CD14-positive monocyte (primary cell): Measurements from ENCODE around the gene SUCO. TPM values are rescaled to one million over a fixed set of nuclear protein-coding genes. Genes with fewer than 3 reads are reported as not detected.

Source experiments
- DNase-seq, 3 donors: peaks; one replicate each; pipeline ENCODE4 v3.0.0-alpha.2; 2011 to 2022
- H2AFZ ChIP-seq: 2 replicates; pipeline ENCODE4 v1.6.0; 2012; ENCODE audit warnings: mild to moderate bottlenecking, low read depth, low read length, inconsistent platforms; ENCODE audit not compliant: insufficient read depth, poor library complexity, severe bottlenecking
- H3K27ac ChIP-seq, 2 donors: 1 replicate in 1 of 2; 2 replicates in 1 of 2; pipeline ENCODE4 v1.5.1; 2012 to 2013; ENCODE audit warnings: low read length in 2 of 2, control low read depth in 1 of 2, inconsistent platforms in 1 of 2, low read depth in 1 of 2, mild to moderate bottlenecking in 1 of 2
- H3K27me3 ChIP-seq, 2 donors: one replicate each; pipeline versions ENCODE4 v1.6.0 to v1.6.1; 2011 to 2013; ENCODE audit warnings: low read length in 2 of 2; ENCODE audit not compliant: control insufficient read depth in 2 of 2, insufficient read depth in 2 of 2
- H3K36me3 ChIP-seq, 2 donors: replicated peaks in 1 of 2; 1 replicate in 1 of 2; 2 replicates in 1 of 2; pipeline versions ENCODE4 v1.5.1 to v1.6.1; 2012 to 2013; ENCODE audit warnings: low read length in 2 of 2, control low read depth in 1 of 2, inconsistent platforms in 1 of 2, mild to moderate bottlenecking in 1 of 2; ENCODE audit not compliant: insufficient read depth in 2 of 2, control insufficient read depth in 1 of 2
- H3K4me1 ChIP-seq, 2 donors: 1 replicate in 1 of 2; 2 replicates in 1 of 2; pipeline versions ENCODE4 v1.5.1 to v1.6.1; 2012 to 2013; ENCODE audit warnings: low read length in 2 of 2, control low read depth in 1 of 2, inconsistent platforms in 1 of 2, mild to moderate bottlenecking in 1 of 2, moderate library complexity in 1 of 2; ENCODE audit not compliant: insufficient read depth in 2 of 2, control insufficient read depth in 1 of 2
- H3K4me2 ChIP-seq: replicated peaks from 2 replicates; pipeline ENCODE3; 2012; ENCODE audit warnings: low read length, moderate library complexity, mild to moderate bottlenecking; ENCODE audit not compliant: poor library complexity, severe bottlenecking; ENCODE audit errors: extremely low read depth
- H3K4me3 ChIP-seq, 3 experiments: fragments of 200-600 bp in 1 of 3; sonication (generic) in 1 of 3; replicated peaks in 1 of 3; 1 replicate in 2 of 3; 2 replicates in 1 of 3; pipeline ENCODE4 v1.5.1; 2011 to 2013; ENCODE audit warnings: low read length in 3 of 3, mild to moderate bottlenecking in 3 of 3, control low read depth in 2 of 3, low read depth in 2 of 3, inconsistent platforms in 1 of 3, moderate library complexity in 1 of 3
- H3K79me2 ChIP-seq: 2 replicates; pipeline ENCODE4 v1.6.0; 2012; ENCODE audit warnings: mild to moderate bottlenecking, control low read depth, inconsistent platforms, low read length, moderate library complexity; ENCODE audit not compliant: insufficient read depth
- H3K9ac ChIP-seq: 2 replicates; pipeline ENCODE4 v1.6.0; 2017; ENCODE audit warnings: low read length, mild to moderate bottlenecking; ENCODE audit not compliant: insufficient read depth, poor library complexity, severe bottlenecking
- H3K9me3 ChIP-seq, 2 donors: replicated peaks in 1 of 2; 1 replicate in 1 of 2; 2 replicates in 1 of 2; pipeline versions ENCODE4 v1.5.1 to v1.6.1; 2012 to 2013; ENCODE audit warnings: low read length in 2 of 2, control low read depth in 1 of 2; ENCODE audit not compliant: control insufficient read depth in 1 of 2, insufficient read depth in 1 of 2
- H4K20me1 ChIP-seq: 2 replicates; pipeline ENCODE4 v1.6.0; 2012; ENCODE audit warnings: mild to moderate bottlenecking, low read length, control low read depth, moderate library complexity; ENCODE audit not compliant: insufficient read depth
- H3K27ac Mint-ChIP-seq, 7 donors: one replicate each; pipeline ENCODE4 v1.8.0; 2020; ENCODE audit warnings: mild to moderate bottlenecking in 7 of 7, mixed read lengths in 7 of 7, moderate library complexity in 6 of 7, inconsistent platforms in 2 of 7
- H3K27me3 Mint-ChIP-seq, 3 donors: one replicate each; pipeline ENCODE4 v1.8.0; 2021 to 2022; ENCODE audit warnings: low read depth in 3 of 3, mild to moderate bottlenecking in 3 of 3, mixed read lengths in 3 of 3, moderate library complexity in 3 of 3, inconsistent platforms in 1 of 3
- H3K36me3 Mint-ChIP-seq, 2 donors: one replicate each; pipeline ENCODE4 v1.8.0; 2020; ENCODE audit warnings: mixed read lengths in 2 of 2, inconsistent platforms in 1 of 2, mild to moderate bottlenecking in 1 of 2
- H3K4me1 Mint-ChIP-seq: one replicate; pipeline ENCODE4 v1.8.0; 2020; ENCODE audit warnings: mild to moderate bottlenecking, mixed read lengths
- H3K4me3 Mint-ChIP-seq, 2 donors: one replicate each; pipeline ENCODE4 v1.8.0; 2020; ENCODE audit warnings: mild to moderate bottlenecking in 2 of 2, mixed read lengths in 2 of 2, moderate library complexity in 1 of 2
- H3K9me3 Mint-ChIP-seq, 7 donors: one replicate each; pipeline ENCODE4 v1.8.0; 2020 to 2022; ENCODE audit warnings: mixed read lengths in 7 of 7, mild to moderate bottlenecking in 6 of 7, moderate library complexity in 6 of 7, inconsistent platforms in 2 of 7
- WGBS: methylation state at CpG from one replicate; pipeline ENCODE4 v1.1.5; 2013; ENCODE audit warnings: missing lambda C conversion rate; ENCODE audit not compliant: insufficient coverage; 5-methylcytosine and 5-hydroxymethylcytosine counted together
- intact Hi-C, 2 donors: fragments of 100-400 bp; cut with micrococcal nuclease; formaldehyde crosslinking; loops; one replicate each; pipeline versions ENCODE4 v1.15.0 to v1.15.1; 2023
- polyA plus RNA-seq, 3 donors: library from polyadenylated mRNA; depleted of rRNA in 1 of 3; unstranded in 2 of 3; stranded (reverse) in 1 of 3; fragments of 300-500 nt in 2 of 3; fragments of >200 nt in 1 of 3; fragmentation: Illumina TruSeq in 2 of 3; gene quantifications; 1 replicate in 2 of 3; 2 replicates in 1 of 3; pipeline ENCODE4 v1.2.3, GENCODE V29; 2012 to 2021
- TF ChIP-seq, protein P1 (sequence below): fragments of 200-600 bp; IDR thresholded peaks from one replicate; pipeline ENCODE4 v1.8.0; 2022; ENCODE audit warnings: antibody characterized with exemption, mild to moderate bottlenecking

Gene SUCO
- polyA plus RNA-seq, 3 donors, result 6.8 to 8.5 (median 6.8) TPM

DNA sequence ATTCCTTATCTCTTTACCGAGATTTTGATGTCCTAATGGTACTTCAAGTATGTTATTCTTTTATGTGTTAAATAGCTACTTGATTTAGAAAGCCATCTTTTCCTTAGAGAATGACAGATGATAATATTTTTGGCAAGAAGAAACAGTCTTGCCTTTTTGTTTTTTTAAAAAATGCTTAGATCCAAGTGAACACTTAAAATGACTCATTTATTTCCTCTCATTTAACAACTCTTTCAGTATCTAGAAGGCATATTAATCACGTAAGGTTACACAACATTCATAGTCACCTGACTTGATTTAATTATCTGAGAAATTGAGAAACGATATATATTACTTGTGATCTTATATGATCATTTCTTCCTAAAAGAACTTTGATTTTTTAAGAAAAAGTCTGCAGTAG, 52.4 kb downstream of the SUCO start:
- Mint-ChIP-seq H3K9me3 (no peaks in the 10 kb centered on the region), H3K4me1 (peaks cover 25% of the 10 kb centered on the region), H3K27ac (peak overlapping the region in 1 of 7 donors; percentile 57), H3K27me3 (no peaks in the 10 kb centered on the region), H3K4me3 (no peak overlapping the region), H3K36me3 (peaks cover 49 to 59% of the 10 kb centered on the region in 2 donors)
- Histone ChIP-seq H4K20me1 (no peaks in the 10 kb centered on the region), H3K4me3 (no peak overlapping the region), H2AFZ (no peak overlapping the region), H3K4me1 (peaks cover 15 to 22% of the 10 kb centered on the region in 2 donors), H3K27me3 (no peaks in the 10 kb centered on the region), H3K9me3 (no peaks in the 10 kb centered on the region), H3K9ac (no peak overlapping the region), H3K79me2 (peaks cover 3% of the 10 kb centered on the region), H3K4me2 (no peak overlapping the region), H3K36me3 (peaks cover 40 to 64% of the 10 kb centered on the region in 2 donors), H3K27ac (peak overlapping the region in 1 of 2 donors; percentile 17)
- TF ChIP-seq, protein P1, sequence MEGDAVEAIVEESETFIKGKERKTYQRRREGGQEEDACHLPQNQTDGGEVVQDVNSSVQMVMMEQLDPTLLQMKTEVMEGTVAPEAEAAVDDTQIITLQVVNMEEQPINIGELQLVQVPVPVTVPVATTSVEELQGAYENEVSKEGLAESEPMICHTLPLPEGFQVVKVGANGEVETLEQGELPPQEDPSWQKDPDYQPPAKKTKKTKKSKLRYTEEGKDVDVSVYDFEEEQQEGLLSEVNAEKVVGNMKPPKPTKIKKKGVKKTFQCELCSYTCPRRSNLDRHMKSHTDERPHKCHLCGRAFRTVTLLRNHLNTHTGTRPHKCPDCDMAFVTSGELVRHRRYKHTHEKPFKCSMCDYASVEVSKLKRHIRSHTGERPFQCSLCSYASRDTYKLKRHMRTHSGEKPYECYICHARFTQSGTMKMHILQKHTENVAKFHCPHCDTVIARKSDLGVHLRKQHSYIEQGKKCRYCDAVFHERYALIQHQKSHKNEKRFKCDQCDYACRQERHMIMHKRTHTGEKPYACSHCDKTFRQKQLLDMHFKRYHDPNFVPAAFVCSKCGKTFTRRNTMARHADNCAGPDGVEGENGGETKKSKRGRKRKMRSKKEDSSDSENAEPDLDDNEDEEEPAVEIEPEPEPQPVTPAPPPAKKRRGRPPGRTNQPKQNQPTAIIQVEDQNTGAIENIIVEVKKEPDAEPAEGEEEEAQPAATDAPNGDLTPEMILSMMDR, result no peak
- intact Hi-C loops, result no loop called here
- peak in 1 of 3 donors; percentile 27 for DNase-seq
- no CpG with 5 or more reads among the region's 3 CpGs for WGBS

GRCh38 chr1:172585861-172586260, 52.9 kb downstream of the SUCO start:
- Histone ChIP-seq H3K4me1 (peaks cover 15 to 22% of the 10 kb centered on the region in 2 donors), H4K20me1 (no peaks in the 10 kb centered on the region), H3K9ac (no peak overlapping the region), H3K4me3 (no peak overlapping the region), H3K27me3 (no peaks in the 10 kb centered on the region), H2AFZ (no peak overlapping the region), H3K27ac (no peak overlapping the region), H3K9me3 (no peaks in the 10 kb centered on the region), H3K4me2 (no peak overlapping the region), H3K79me2 (peaks cover 8% of the 10 kb centered on the region), H3K36me3 (peaks cover 38 to 64% of the 10 kb centered on the region in 2 donors)
- Mint-ChIP-seq H3K4me3 (no peak overlapping the region), H3K27ac (peak overlapping the region in 1 of 7 donors; percentile 10), H3K4me1 (peaks cover 25% of the 10 kb centered on the region), H3K36me3 (peaks cover 49 to 59% of the 10 kb centered on the region in 2 donors), H3K27me3 (no peaks in the 10 kb centered on the region), H3K9me3 (no peaks in the 10 kb centered on the region)
- TF ChIP-seq, protein P1, result no peak
- no peak for DNase-seq
- intact Hi-C loops, result no loop called here
